Measurements from ENCODE around the gene CYP2W1.

DNA sequence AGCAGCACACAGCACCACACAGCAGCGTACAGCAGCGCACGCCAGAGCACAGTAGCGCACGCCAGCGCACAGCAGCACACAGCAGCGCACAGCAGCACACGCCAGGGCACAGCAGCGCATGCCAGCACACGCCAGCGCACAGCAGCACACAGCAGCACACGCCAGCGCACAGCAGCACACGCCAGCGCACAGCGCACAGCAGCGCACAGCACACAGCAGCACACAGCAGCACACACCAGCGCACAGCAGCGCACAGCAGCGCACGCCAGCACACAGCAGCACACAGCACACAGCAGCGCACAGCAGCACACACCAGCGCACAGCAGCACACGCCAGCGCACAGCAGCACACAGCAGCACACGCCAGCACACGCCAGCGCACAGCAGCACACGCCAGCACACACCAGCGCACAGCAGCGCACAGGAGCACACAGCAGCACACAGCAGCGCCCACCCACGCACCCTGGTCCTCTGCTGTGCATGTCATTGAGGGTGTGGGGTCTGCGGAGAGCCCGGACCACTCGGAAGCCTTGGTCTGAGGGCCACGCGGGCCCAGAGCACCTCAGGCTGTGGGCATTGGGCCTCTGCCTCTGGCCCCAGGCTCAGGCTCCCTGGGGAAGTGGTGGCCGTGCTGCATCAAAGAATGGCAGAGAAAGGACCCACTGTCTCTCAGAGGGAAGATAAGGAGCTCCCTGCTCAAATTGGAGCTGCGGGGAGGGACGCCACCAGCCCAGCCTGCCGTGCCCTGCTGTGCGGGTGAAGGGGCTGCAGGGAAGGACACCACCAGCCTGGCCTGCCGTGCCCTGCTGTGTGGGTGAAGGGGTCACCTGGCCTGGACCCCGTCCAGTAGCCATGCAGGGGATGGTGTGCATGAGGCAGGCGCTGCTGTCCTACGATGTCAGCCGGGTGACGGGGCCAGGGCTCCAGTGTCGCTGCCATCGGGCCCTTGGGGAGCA, 33.9 kb downstream of the CYP2W1 start:
- TF ChIP-seq POLR2A (IDR thresholded peaks at IDR 0.05) = no peak
- TF ChIP-seq CTCF (IDR thresholded peaks at IDR 0.05) = no peak
